ENCODE measurements around the gene CGB3. TPM values are rescaled to one million over a fixed set of nuclear protein-coding genes. Genes with fewer than 3 reads are reported as not detected.
A peak's percentile ranks its signal among the peaks of the same experiment; 100 is the strongest.

The CGB3 gene
- total RNA-seq, 1 experiment from 2014 or later = not detected

- no peak for TF ChIP-seq POLR2A (IDR thresholded peaks at IDR 0.05; ENCODE audit: borderline replicate concordance, extremely low read depth, insufficient read depth, insufficient read length)
- TF ChIP-seq RAD21 (IDR thresholded peaks at IDR 0.05; ENCODE audit: low read depth) = peak; percentile 58
- no peak for TF ChIP-seq CBX3 (IDR thresholded peaks at IDR 0.05; ENCODE audit: low read depth)
- no peak for TF ChIP-seq EZH2 (IDR thresholded peaks at IDR 0.05)
- TF ChIP-seq FOSL1 (IDR thresholded peaks at IDR 0.05; ENCODE audit: low read depth) = no peak
- TF ChIP-seq EGR1 (IDR thresholded peaks at IDR 0.05; ENCODE audit: low read depth) = no peak
- TF ChIP-seq SP1 (IDR thresholded peaks at IDR 0.05; ENCODE audit: low read depth) = no peak
- TF ChIP-seq ZFX (IDR thresholded peaks at IDR 0.05) = no peak
- TF ChIP-seq ATF3 (IDR thresholded peaks at IDR 0.05) = no peak
- no peak for TF ChIP-seq SRF (IDR thresholded peaks at IDR 0.05; ENCODE audit: low read depth)
- no peak for TF ChIP-seq EZH2phosphoT487 (IDR thresholded peaks at IDR 0.05; ENCODE audit: borderline replicate concordance)
- TF ChIP-seq ZNF274 (IDR thresholded peaks at IDR 0.05; ENCODE audit: low read depth, low read length) = no peak
- TF ChIP-seq POLR2AphosphoS5 (IDR thresholded peaks at IDR 0.05; ENCODE audit: low read depth, low read length) = no peak
- no peak for TF ChIP-seq ZBTB33 (IDR thresholded peaks at IDR 0.05; ENCODE audit: extremely low read depth, insufficient replicate concordance, low read length)
These were observed 24.4 kb downstream of the CGB3 start (continued) for GRCh38 chr19:48999481-49000325.

All from HCT116 (cell line).